HUES64 (cell line): ENCODE measurements around the gene CDCA5.
"Not testable (repeated sequence)": the region's sequence is repeated elsewhere in the genome, so short reads cannot be mapped to it uniquely, and the experiment has no call there.

Experiments
- H3K27ac ChIP-seq: 2 replicates; pipeline ENCODE4 v1.7.0; 2013; ENCODE audit warnings: low read depth, low read length, inconsistent platforms
- H3K27me3 ChIP-seq: 2 replicates; pipeline ENCODE4 v1.6.1; 2013; ENCODE audit warnings: mild to moderate bottlenecking, low read length; ENCODE audit not compliant: insufficient read depth
- H3K36me3 ChIP-seq: 2 replicates; pipeline ENCODE4 v1.6.1; 2013; ENCODE audit warnings: mild to moderate bottlenecking, low read length; ENCODE audit not compliant: insufficient read depth
- H3K4me1 ChIP-seq: 2 replicates; pipeline ENCODE4 v1.6.1; 2013; ENCODE audit warnings: mild to moderate bottlenecking, low read length, moderate library complexity; ENCODE audit not compliant: insufficient read depth
- H3K4me3 ChIP-seq: 2 replicates; pipeline ENCODE4 v1.5.1; 2013; ENCODE audit warnings: mild to moderate bottlenecking, low read length, moderate library complexity
- H3K9ac ChIP-seq: 2 replicates; pipeline ENCODE4 v1.6.1; 2013; ENCODE audit warnings: mild to moderate bottlenecking, low read depth, low read length
- H3K9me3 ChIP-seq: 2 replicates; pipeline ENCODE4 v1.6.1; 2013; ENCODE audit warnings: low read depth, low read length; ENCODE audit not compliant: insufficient read depth
- WGBS: fragments of 150-250, 120-280 bp; methylation state at CpG from one replicate; pipeline ENCODE4 v1.1.7; 2013; ENCODE audit warnings: missing lambda C conversion rate; 5-methylcytosine and 5-hydroxymethylcytosine counted together

Gene CDCA5

DNA sequence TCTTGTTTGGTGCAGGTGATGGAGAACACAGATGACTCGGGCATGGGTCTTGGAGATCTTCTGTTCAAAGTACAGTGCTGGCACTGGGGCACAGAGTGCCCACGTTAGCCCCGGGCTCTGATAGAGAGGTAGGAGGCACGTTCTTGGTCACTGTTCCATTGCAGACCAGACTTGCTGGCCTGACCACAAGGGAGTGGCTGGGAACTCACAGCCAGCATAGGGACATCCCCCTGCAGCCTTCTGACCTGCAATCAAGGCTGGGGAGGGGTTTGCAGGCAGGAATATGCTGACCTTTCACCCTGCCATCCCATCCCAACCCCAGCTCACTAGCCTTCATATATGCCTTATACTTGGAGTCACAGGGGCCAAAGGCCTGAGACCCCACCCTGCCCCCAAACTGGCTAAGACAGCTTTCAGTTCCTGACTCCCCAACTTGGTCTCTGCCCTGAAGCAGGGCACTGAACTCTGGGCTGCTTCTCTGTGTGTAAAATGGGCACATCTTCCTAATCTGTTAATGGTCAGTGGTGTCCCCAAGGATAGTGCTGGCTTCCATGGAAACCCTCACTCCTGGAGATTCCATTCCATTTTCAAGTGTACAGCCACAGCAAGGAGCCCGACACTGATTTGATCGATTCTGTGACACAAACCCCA is 42.9 kb upstream of the CDCA5 start:
- H3K9ac ChIP-seq, result no peak overlapping the region
- no peak overlapping the region for H3K27ac ChIP-seq

DNA sequence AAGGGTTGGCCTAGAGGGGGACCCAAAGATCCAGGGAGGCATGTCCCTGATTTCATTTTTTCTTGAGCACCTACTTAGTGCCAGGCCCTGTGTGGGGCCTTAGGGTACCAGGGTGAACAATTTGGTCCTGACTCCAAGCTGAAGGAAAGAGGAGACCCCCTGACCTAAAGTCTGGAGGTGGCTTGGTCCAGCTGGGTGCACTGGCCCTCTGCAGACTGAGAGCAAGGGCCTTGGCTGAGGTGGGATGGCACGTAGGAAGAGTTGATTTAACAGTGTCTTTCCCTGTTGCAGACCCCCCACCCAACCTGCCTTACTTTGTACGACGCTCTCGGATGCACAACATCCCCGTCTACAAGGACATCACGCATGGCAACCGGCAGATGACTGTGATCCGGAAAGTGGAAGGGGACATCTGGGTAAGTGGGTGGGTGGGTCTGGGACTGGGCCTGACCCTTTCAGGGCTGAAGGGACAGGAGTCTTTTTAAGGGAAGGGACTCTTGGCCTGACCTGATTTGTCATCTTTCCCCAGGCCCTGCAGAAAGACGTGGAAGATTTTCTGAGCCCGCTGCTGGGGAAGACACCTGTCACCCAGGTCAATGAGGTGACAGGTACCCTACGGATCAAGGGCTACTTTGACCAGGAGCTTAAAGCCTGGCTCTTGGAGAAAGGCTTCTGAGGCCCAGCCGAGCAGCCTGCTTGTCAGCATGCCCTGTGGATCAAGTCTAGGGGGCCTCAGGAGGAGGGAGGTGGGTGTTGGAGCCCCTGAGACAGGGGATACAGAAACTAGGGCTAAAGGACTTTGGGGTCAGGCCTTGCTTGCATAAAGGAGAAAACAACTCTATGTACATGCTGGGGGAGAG is 41.6 kb upstream of the CDCA5 start:
- Histone ChIP-seq H3K27ac (no peak overlapping the region), H3K9ac (no peak overlapping the region), H3K4me1 (peaks cover 7% of the 10 kb centered on the region)

More for the DNA sequence above, 42.9 kb upstream of the CDCA5 start:
- 97% methylated on average over 6 of the region's 6 CpGs for WGBS
- H3K4me3 ChIP-seq, result no peak overlapping the region
- no peaks in the 10 kb centered on the region for H3K9me3 ChIP-seq
- no peaks in the 10 kb centered on the region for H3K4me1 ChIP-seq
- H3K27me3 ChIP-seq, result no peaks in the 10 kb centered on the region
- peaks cover 75% of the 10 kb centered on the region for H3K36me3 ChIP-seq

DNA sequence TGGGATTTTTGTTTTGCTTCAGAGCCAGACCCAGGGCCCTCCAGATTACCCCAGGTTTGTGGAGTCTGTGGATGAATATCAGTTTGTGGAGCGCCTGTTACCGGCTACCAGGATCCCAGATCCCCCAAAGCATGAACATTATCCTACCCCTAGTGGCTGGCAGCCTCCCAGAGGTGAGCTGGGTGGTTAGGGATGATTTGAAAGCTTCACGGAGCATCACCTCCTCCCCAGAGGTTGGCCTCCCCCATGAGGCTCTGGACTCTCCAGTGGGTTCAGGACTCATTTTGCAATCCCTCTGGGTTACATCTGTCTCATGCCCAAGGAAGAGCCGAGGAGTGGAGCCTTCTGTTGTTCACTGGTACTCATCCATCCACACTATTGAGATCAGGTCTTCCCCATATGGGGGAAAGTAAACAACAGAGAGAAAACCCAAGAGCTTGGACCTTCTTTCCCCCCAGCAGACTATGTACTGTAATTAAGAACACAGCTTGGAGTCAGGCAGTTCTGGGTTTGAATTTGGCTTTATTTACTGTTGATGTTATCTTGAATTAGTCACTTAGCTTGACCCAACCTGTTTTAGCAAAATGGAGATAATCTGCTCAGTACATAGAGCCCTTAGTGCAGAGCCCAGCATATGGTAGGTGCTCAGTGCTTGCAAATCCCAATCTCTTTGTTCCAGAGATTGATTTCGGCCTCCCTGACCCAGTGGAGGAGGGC is 40.8 kb upstream of the CDCA5 start:
- no peak overlapping the region for H3K9ac ChIP-seq
- no peaks in the 10 kb centered on the region for H3K9me3 ChIP-seq
- WGBS, result 96% methylated on average over 5 of the region's 5 CpGs
- H3K4me3 ChIP-seq, result no peak overlapping the region
- peaks cover 7% of the 10 kb centered on the region for H3K4me1 ChIP-seq
- peaks cover 73% of the 10 kb centered on the region for H3K36me3 ChIP-seq
- no peak overlapping the region for H3K27ac ChIP-seq
- no peaks in the 10 kb centered on the region for H3K27me3 ChIP-seq

More for the DNA sequence above, 41.6 kb upstream of the CDCA5 start:
- Histone ChIP-seq H3K36me3 (peaks cover 73% of the 10 kb centered on the region), H3K4me3 (no peak overlapping the region), H3K9me3 (no peaks in the 10 kb centered on the region), H3K27me3 (no peaks in the 10 kb centered on the region)
- WGBS, result 94% methylated on average over 12 of the region's 12 CpGs

DNA sequence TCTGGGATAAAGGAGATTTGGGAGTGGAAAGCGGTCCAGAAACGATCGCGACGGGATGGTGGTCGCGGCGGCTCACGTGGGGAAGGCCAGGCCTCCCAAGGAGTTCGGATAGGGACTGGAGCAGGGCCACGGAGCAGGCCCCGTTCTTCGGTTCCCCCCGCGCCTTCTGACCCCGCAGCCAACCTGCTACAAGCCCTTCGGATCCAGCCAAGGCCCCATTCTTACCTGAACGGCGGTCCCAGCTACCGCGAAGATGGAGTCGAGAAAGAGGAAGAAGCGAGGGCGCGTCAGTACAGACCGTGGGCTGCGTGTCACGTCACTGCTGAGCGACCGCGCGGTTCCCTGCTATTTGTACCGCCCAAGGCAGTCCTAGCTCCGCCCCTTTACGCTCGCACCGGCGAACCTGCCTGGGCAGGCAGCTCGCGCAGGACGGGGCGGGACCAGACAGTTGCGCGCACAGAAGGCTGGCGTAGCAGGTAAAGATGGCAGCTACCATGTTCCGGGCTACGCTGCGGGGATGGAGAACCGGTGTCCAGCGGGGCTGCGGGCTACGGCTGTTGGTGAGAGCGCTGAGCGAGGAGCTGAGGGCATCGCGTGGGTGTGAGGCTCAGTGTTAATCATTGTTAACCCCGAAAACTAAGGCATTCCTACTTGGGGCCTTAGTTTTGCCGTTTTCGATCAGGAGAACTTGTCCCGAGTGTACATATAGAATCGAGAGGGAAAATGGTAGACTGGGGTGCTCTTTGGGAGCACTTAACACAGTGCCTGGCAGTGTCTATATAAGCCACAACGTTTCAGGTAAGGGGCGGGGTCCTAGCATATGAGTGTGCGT is 38.2 kb upstream of the CDCA5 start, which contains the start of the genes FAU and MRPL49:
FAU (minus strand) TSS at position 270 of the 832 bp plus-strand sequence. CDS start 321 bp downstream, outside the sequence.
MRPL49 (plus strand) TSS at position 457 of the 832 bp plus-strand sequence; CDS start at position 483, 26 bp downstream.
- Histone ChIP-seq H3K27ac (peak within 1 kb of the TSS; percentile 76), H3K4me3 (peak within 1 kb of the TSS; percentile 90), H3K9ac (peak within 1 kb of the TSS; percentile 96), H3K9me3 (no peaks in the 10 kb centered on the region), H3K27me3 (no peaks in the 10 kb centered on the region), H3K4me1 (peaks cover 7% of the 10 kb centered on the region), H3K36me3 (peaks cover 63% of the 10 kb centered on the region)
- WGBS, result under 1% methylated on average over 64 of the region's 64 CpGs

DNA sequence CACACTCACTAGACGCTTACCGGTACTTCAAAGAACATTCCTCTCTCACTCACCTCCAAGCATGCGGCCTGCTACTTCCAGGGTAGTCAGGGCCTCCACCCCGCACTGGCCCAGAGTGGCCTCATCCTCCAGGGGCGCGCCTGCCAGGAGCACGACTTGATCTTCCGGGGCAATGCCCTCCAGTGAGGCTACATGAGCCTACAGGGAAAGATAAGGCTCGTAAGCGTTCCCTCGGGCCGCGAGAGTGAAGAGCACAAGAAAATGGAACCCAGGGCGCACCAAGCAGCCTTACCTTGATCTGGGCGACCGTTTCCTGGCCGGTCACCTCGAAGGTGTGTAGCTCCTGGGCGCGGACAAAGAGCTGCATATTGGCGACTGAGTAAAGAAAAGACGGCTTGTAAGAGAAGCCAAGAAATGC is 37.6 kb upstream of the CDCA5 start:
- peaks cover 56% of the 10 kb centered on the region for H3K36me3 ChIP-seq
- H3K4me1 ChIP-seq, result peaks cover 7% of the 10 kb centered on the region

DNA sequence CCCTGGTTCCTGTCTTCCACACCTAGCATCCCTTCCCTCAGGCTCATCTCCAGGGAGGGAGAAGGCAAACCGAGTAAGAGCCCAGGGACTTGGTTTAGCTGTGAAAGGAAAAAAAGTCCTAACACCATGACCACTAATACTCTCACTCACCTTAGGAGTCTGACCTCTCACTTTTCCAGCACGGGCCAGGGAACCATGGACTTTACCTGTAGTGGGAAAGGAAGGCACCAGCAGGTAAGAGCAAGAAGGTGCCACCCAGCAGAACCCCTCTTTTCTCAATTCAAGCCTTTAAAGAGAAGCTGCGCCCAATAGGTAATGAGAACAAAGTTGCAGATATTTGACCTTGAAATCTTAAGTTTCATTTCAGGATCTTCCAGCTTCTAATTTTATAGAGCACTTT is 37.0 kb upstream of the CDCA5 start:
- Histone ChIP-seq H3K27me3 (no peaks in the 10 kb centered on the region), H3K9me3 (no peaks in the 10 kb centered on the region), H3K27ac (peak overlapping the region; percentile 74), H3K4me3 (peak overlapping the region; percentile 90), H3K9ac (peak overlapping the region; percentile 96; the same call in 1 of the 2 replicates), H3K36me3 (peaks cover 55% of the 10 kb centered on the region), H3K4me1 (peaks cover 7% of the 10 kb centered on the region)
- 100% methylated on average over 2 of the region's 3 CpGs for whole genome bisulfite sequencing

More for the DNA sequence above, 37.6 kb upstream of the CDCA5 start:
- Histone ChIP-seq H3K27ac (peak overlapping the region; percentile 74), H3K9ac (peak overlapping the region; percentile 96), H3K27me3 (no peaks in the 10 kb centered on the region), H3K9me3 (no peaks in the 10 kb centered on the region), H3K4me3 (peak overlapping the region; percentile 90)
- WGBS, result 3% methylated on average over 22 of the region's 22 CpGs

DNA sequence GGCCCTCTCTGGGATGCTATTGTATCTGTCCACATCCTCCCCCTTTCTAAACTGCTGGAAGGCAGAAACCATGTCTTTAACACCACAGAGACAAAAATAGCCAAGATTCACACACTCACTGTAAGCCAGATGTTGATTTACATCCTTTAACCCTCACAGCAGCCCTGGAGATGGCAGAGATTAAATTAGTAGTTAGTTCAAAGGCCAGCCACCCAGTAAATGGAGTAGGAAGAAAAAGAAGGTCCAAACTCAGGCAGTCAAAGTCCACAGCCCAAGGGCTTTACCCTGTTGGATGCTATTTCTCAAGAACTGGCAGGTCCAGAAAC is 35.8 kb upstream of the CDCA5 start:
- Histone ChIP-seq H3K4me3 (no peak overlapping the region), H3K9ac (no peak overlapping the region), H3K27ac (no peak overlapping the region), H3K36me3 (peaks cover 54% of the 10 kb centered on the region), H3K9me3 (no peaks in the 10 kb centered on the region), H3K4me1 (peaks cover 7% of the 10 kb centered on the region), H3K27me3 (no peaks in the 10 kb centered on the region)

DNA sequence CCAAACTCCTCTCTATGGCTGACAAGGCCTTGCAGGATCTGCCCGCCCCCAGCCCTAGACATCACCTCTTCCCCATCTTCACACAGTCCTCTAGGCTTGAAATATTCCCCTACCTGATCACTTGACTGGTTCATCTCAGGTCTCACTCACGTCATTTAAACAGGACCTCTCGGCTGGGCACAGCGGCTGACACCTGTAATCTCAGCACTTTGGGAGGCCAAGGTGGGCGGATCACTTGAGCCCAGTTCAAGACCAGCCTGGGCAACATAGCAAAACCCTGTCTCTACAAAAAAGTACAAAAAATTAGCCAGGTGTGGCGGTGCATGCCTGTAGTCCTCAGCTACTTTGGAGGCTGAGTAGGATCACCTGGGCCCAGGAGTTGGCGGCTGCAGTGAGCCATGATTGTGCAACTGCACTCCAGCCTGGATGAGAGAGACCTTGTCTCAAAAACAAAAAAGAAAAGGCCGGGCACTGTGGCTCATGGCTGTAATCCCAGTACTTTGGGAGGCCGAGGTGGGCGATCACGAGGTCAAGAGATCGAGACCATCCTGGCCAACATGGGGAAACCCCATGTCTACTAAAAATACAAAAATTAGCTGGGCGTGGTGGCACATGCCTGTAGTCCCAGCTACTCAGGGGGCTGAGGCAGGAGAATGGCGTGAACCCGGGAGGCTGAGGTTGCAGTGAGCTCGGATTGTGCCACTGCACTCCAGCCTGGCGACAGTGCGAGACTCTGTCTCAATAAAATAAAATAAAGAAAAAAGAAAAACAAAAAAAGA is 35.2 kb upstream of the CDCA5 start:
- not testable (repeated sequence) for H3K9ac ChIP-seq, H3K4me3 ChIP-seq, H3K9me3 ChIP-seq, H3K4me1 ChIP-seq, H3K27me3 ChIP-seq, H3K27ac ChIP-seq
- peaks cover 49% of the 10 kb centered on the region for H3K36me3 ChIP-seq
- 95% methylated on average over 18 of the region's 18 CpGs for WGBS

DNA sequence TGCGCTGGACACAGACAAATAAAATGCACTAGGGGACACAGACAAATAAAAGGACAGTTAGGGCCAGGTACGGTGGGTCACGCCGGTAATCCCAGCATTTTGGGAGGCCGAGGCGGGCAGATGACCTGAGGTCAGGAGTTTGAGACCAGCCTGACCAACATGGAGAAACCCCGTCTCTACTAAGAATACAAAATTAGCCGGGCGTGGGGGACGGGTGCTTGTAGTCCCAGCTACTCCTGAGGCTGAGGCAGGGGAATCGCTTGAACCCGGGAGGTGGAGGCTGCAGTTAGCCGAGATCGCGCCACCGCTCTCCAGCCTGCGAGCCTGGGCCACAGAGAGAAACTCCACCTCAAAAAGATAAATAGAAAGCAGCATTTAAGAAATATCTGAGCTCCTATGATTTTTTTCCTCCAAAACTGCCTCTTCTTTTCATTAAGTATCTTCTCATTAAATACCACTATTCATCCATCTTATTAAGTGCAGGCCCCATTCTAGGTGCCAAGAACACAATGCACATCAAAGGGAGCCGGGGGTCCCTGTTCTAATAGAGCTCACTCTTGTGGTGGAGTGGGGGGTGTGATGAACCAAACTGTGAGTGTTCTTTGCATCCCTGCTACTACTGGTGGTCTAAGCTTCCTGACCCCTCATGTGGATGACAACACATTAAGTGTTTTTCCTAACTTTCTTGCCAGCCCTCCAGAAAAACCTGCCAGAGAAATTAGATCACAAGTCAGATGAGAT is 34.4 kb upstream of the CDCA5 start:
- H3K36me3 ChIP-seq, result peaks cover 48% of the 10 kb centered on the region
- H3K4me1 ChIP-seq, result peaks cover 7% of the 10 kb centered on the region
- no peaks in the 10 kb centered on the region for H3K9me3 ChIP-seq
- peak overlapping the region; percentile 39; the same call in 1 of the 2 replicates for H3K27ac ChIP-seq
- WGBS, result 90% methylated on average over 18 of the region's 18 CpGs
- no peak overlapping the region for H3K9ac ChIP-seq
- peak overlapping the region; percentile 29; the same call in 1 of the 2 replicates for H3K4me3 ChIP-seq
- H3K27me3 ChIP-seq, result no peaks in the 10 kb centered on the region
